GM04503 (cell line): ENCODE results near the gene PLXNA4.

Experiments used
- DNase-seq: peaks from one replicate; pipeline ENCODE4 v3.0.0-alpha.2; 2012; ENCODE audit warnings: low read depth

PLXNA4 gene

GRCh38 chr7:132564849-132565248 lies 11.4 kb downstream of the PLXNA4 start:
- DNase-seq = no peak

- no peak for DNase-seq
These were observed 12.2 kb downstream of the PLXNA4 start for GRCh38 chr7:132564090-132564489.

GRCh38 chr7:132562690-132563089 lies 13.6 kb downstream of the PLXNA4 start:
- no peak for DNase-seq

GRCh38 chr7:132561763-132562162 lies 14.5 kb downstream of the PLXNA4 start:
- DNase-seq = no peak

GRCh38 chr7:132560825-132561529 lies 15.3 kb downstream of the PLXNA4 start:
- no peak for DNase-seq

- DNase-seq = no peak
These were observed 16.2 kb downstream of the PLXNA4 start for GRCh38 chr7:132560105-132560504.

- DNase-seq = no peak
These were observed 17.5 kb downstream of the PLXNA4 start for GRCh38 chr7:132558815-132559214.

- no peak for DNase-seq
These were observed 18.7 kb downstream of the PLXNA4 start for GRCh38 chr7:132557489-132558044.

GRCh38 chr7:132554446-132554845 lies 21.8 kb downstream of the PLXNA4 start:
- DNase-seq = no peak

- no peak for DNase-seq
These were observed 23.2 kb downstream of the PLXNA4 start for GRCh38 chr7:132553031-132553430.

GRCh38 chr7:132551886-132552285 lies 24.4 kb downstream of the PLXNA4 start:
- DNase-seq = no peak

- no peak for DNase-seq
These were observed 24.8 kb downstream of the PLXNA4 start for GRCh38 chr7:132551439-132551838.

- DNase-seq = peak; percentile 81
These were observed 27.7 kb downstream of the PLXNA4 start for GRCh38 chr7:132548489-132549078.

GRCh38 chr7:132547821-132548220 lies 28.4 kb downstream of the PLXNA4 start:
- DNase-seq = no peak

- DNase-seq = peak; percentile 16
These were observed 29.7 kb downstream of the PLXNA4 start for GRCh38 chr7:132546366-132547127.

GRCh38 chr7:132545756-132546155 lies 30.5 kb downstream of the PLXNA4 start:
- DNase-seq = no peak

- no peak for DNase-seq
These were observed 31.3 kb downstream of the PLXNA4 start for GRCh38 chr7:132544999-132545398.

GRCh38 chr7:132544025-132544424 lies 32.2 kb downstream of the PLXNA4 start:
- no peak for DNase-seq

GRCh38 chr7:132542895-132543294 lies 33.4 kb downstream of the PLXNA4 start:
- no peak for DNase-seq

GRCh38 chr7:132541656-132542055 lies 34.6 kb downstream of the PLXNA4 start:
- DNase-seq = no peak

GRCh38 chr7:132537456-132538145 lies 38.7 kb downstream of the PLXNA4 start:
- no peak for DNase-seq
